ENCODE data around the gene SLITRK1. TPM values are rescaled to one million over a fixed set of nuclear protein-coding genes. Genes with fewer than 3 reads are reported as not detected.

Gene SLITRK1
- total RNA-seq, 2 donors from 2014 or later = 0.11 TPM; not detected in 1

DNA sequence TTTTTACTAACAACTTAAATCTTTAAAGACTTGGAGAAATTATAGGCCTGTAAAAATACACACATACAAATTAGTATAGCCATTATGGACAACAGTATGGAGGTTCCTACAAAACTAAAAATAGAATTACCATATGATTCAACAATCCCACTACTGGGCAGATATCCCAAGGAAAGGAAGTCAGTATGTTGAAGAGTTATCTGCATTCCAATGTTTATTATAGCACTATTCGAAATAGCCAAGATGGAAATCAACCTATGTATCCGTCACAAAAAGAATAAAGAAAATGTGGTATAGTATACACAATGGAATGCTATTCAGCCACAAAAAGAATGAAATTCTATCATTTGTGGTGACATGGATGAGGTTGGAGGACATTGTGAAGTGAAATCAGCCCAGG, 37.2 kb downstream of the SLITRK1 start:
- no peak for DNase-seq
- no peaks in the 10 kb centered on the region for H3K9me3 ChIP-seq (ENCODE audit: control insufficient read depth, low read length)
- TF ChIP-seq, protein P1, sequence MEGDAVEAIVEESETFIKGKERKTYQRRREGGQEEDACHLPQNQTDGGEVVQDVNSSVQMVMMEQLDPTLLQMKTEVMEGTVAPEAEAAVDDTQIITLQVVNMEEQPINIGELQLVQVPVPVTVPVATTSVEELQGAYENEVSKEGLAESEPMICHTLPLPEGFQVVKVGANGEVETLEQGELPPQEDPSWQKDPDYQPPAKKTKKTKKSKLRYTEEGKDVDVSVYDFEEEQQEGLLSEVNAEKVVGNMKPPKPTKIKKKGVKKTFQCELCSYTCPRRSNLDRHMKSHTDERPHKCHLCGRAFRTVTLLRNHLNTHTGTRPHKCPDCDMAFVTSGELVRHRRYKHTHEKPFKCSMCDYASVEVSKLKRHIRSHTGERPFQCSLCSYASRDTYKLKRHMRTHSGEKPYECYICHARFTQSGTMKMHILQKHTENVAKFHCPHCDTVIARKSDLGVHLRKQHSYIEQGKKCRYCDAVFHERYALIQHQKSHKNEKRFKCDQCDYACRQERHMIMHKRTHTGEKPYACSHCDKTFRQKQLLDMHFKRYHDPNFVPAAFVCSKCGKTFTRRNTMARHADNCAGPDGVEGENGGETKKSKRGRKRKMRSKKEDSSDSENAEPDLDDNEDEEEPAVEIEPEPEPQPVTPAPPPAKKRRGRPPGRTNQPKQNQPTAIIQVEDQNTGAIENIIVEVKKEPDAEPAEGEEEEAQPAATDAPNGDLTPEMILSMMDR (conservative IDR thresholded peaks at IDR 0.05) = no peak
- H3K27me3 ChIP-seq (ENCODE audit: control insufficient read depth, insufficient read depth, low read length, poor library complexity, severe bottlenecking) = no peaks in the 10 kb centered on the region
- Mint-ChIP-seq H3K4me3 (no peak overlapping the region), H3K9me3 (no peaks in the 10 kb centered on the region), H3K27ac (no peak overlapping the region), H3K27me3 (ENCODE audit: insufficient read depth) (no peaks in the 10 kb centered on the region), H3K36me3 (ENCODE audit: low read depth) (no peaks in the 10 kb centered on the region), H3K4me1 (peaks cover 5% of the 10 kb centered on the region)
- H3K36me3 ChIP-seq (ENCODE audit: control insufficient read depth, insufficient read depth, low read length) = no peaks in the 10 kb centered on the region
- no peaks in the 10 kb centered on the region for H3K4me1 ChIP-seq (ENCODE audit: control insufficient read depth, insufficient read depth, low read length)
- 80 to 100% methylated on average over 1 to 2 of the region's 2 CpGs for WGBS, 2 experiments (ENCODE audit: insufficient coverage in 1 of 2, insufficient read length in 1 of 2)
- no peak overlapping the region for H3K9ac ChIP-seq (ENCODE audit: extremely low read depth, low read length, poor library complexity, severe bottlenecking)
- H3K27ac ChIP-seq (ENCODE audit: low read depth, low read length) = no peak overlapping the region
- H3K4me3 ChIP-seq (ENCODE audit: low read length) = no peak overlapping the region

DNA sequence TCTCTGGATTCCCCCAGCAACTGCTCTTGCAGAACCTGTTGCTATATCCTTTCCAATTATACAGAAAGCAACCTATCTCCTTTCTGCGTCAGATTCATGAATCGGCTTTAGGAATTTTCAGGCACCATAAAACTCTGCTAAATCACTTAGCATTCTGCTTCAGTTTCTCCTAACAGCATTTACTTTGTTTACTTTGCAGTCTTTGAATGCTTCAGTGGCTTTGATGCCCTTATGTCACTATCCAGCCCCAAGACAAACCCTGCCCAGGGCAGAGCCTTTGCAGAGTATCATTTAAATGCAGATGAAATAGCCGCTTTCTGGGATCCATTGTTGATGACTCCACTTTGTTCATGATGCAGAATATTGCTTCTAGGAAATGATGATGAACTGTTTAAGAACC, 43.1 kb downstream of the SLITRK1 start:
- DNase-seq = peak; percentile 42

DNA sequence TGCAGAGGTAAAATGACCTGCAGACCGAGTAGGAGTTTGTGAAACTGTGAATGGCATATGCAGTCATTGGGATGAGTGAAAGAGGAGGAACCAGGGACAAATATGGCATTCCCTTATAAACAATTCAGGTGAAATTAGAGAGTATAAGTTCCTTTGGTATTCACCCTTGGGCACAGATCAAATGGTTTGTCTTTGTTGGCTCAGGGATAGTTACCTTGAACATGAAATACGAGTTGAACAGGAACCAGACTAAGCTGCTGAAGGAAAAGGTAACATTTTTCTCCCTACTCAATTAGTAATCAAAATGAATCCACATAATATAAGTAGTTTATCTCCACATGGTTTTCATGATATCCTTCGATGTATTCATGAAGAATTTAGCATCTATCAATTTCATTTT, 50.5 kb downstream of the SLITRK1 start:
- H3K4me1 Mint-ChIP-seq = peaks cover 12% of the 10 kb centered on the region
- TF ChIP-seq, protein P1 (conservative IDR thresholded peaks at IDR 0.05) = no peak
- no peak overlapping the region for H3K4me3 Mint-ChIP-seq
- Histone ChIP-seq H3K9me3 (ENCODE audit: control insufficient read depth, low read length) (no peaks in the 10 kb centered on the region), H3K27ac (ENCODE audit: low read depth, low read length) (no peak overlapping the region), H3K27me3 (ENCODE audit: control insufficient read depth, insufficient read depth, low read length, poor library complexity, severe bottlenecking) (no peaks in the 10 kb centered on the region), H3K9ac (ENCODE audit: extremely low read depth, low read length, poor library complexity, severe bottlenecking) (no peak overlapping the region), H3K4me3 (ENCODE audit: low read length) (no peak overlapping the region), H3K4me1 (ENCODE audit: control insufficient read depth, insufficient read depth, low read length) (peaks cover 7% of the 10 kb centered on the region), H3K36me3 (ENCODE audit: control insufficient read depth, insufficient read depth, low read length) (no peaks in the 10 kb centered on the region)
- H3K9me3 Mint-ChIP-seq = no peaks in the 10 kb centered on the region
- no peak overlapping the region for H3K27ac Mint-ChIP-seq
- DNase-seq = no peak
- 92 to 100% methylated on average over 1 to 3 of the region's 3 CpGs for WGBS, 2 experiments (ENCODE audit: insufficient coverage in 1 of 2, insufficient read length in 1 of 2)
- no peaks in the 10 kb centered on the region for H3K36me3 Mint-ChIP-seq (ENCODE audit: low read depth)
- H3K27me3 Mint-ChIP-seq (ENCODE audit: insufficient read depth) = no peaks in the 10 kb centered on the region

More for the DNA sequence above, 43.1 kb downstream of the SLITRK1 start:
- WGBS, 2 experiments (ENCODE audit: insufficient coverage in 1 of 2, insufficient read length in 1 of 2) = 66 to 69% methylated on average over 2 to 3 of the region's 3 CpGs
- Histone ChIP-seq H3K9ac (ENCODE audit: extremely low read depth, low read length, poor library complexity, severe bottlenecking) (no peak overlapping the region), H3K27ac (ENCODE audit: low read depth, low read length) (no peak overlapping the region), H3K27me3 (ENCODE audit: control insufficient read depth, insufficient read depth, low read length, poor library complexity, severe bottlenecking) (no peaks in the 10 kb centered on the region), H3K4me3 (ENCODE audit: low read length) (no peak overlapping the region), H3K9me3 (ENCODE audit: control insufficient read depth, low read length) (no peaks in the 10 kb centered on the region), H3K36me3 (ENCODE audit: control insufficient read depth, insufficient read depth, low read length) (no peaks in the 10 kb centered on the region), H3K4me1 (ENCODE audit: control insufficient read depth, insufficient read depth, low read length) (no peaks in the 10 kb centered on the region)
- TF ChIP-seq, protein P1 (conservative IDR thresholded peaks at IDR 0.05) = no peak
- H3K4me3 Mint-ChIP-seq = no peak overlapping the region
- no peaks in the 10 kb centered on the region for H3K27me3 Mint-ChIP-seq (ENCODE audit: insufficient read depth)
- H3K4me1 Mint-ChIP-seq = peaks cover 5% of the 10 kb centered on the region
- no peaks in the 10 kb centered on the region for H3K36me3 Mint-ChIP-seq (ENCODE audit: low read depth)
- no peaks in the 10 kb centered on the region for H3K9me3 Mint-ChIP-seq
- H3K27ac Mint-ChIP-seq = no peak overlapping the region
